Activated effector memory CD4-positive, alpha-beta T cell treated with anti-CD3 and anti-CD28 coated beads, Interleukin-2, amount 50 U/mL, for 16 hours (primary cell): ENCODE results near the gene CNN2.

ENCODE experiments used
- DNase-seq: peaks from one replicate; pipeline ENCODE4 v3.0.0-alpha.2; 2020

Gene CNN2

GRCh38 chr19:1053176-1054101 is 27.0 kb downstream of the CNN2 start:
- DNase-seq: no peak

GRCh38 chr19:1054102-1055027 is 28.0 kb downstream of the CNN2 start:
- no peak for DNase-seq

- no peak for DNase-seq
Observed at GRCh38 chr19:1055028-1055425, 28.6 kb downstream of the CNN2 start.

- DNase-seq: no peak
Observed at GRCh38 chr19:1055886-1056620, 29.6 kb downstream of the CNN2 start.

- DNase-seq: peak; percentile 83
Observed at GRCh38 chr19:1057176-1057855, 30.9 kb downstream of the CNN2 start.

- DNase-seq: no peak
Observed at GRCh38 chr19:1058112-1058511, 31.7 kb downstream of the CNN2 start.

GRCh38 chr19:1060689-1061088 is 34.3 kb downstream of the CNN2 start:
- DNase-seq: no peak

- DNase-seq: no peak
Observed at GRCh38 chr19:1061987-1062386, 35.6 kb downstream of the CNN2 start.

- no peak for DNase-seq
Observed at GRCh38 chr19:1062387-1063029, 36.1 kb downstream of the CNN2 start.

- DNase-seq: peak; percentile 86
Observed at GRCh38 chr19:1063030-1063908, 36.9 kb downstream of the CNN2 start.

GRCh38 chr19:1063909-1064660 is 37.7 kb downstream of the CNN2 start:
- DNase-seq: no peak

- peak; percentile 90 for DNase-seq
Observed at GRCh38 chr19:1064661-1065605, 38.5 kb downstream of the CNN2 start.

- DNase-seq: no peak
Observed at GRCh38 chr19:1065606-1066109, 39.2 kb downstream of the CNN2 start.

- no peak for DNase-seq
Observed at GRCh38 chr19:1066251-1066747, 39.9 kb downstream of the CNN2 start.

GRCh38 chr19:1066748-1067340 is 40.4 kb downstream of the CNN2 start, which contains the start of gene ARHGAP45:
TSS of gene ARHGAP45 (plus strand) at chr19:1067167. CDS start at chr19:1067406, 239 bp downstream.
- peak; percentile 94 for DNase-seq

- peak; percentile 89 for DNase-seq
Observed at GRCh38 chr19:1067341-1067957, 41.0 kb downstream of the CNN2 start.
